DMS79 treated with DMSO at 0.1 percent for 48 hours (cell line): Measurements from ENCODE around the gene BPI.
"Not testable (repeated sequence)": the region's sequence is repeated elsewhere in the genome, so short reads cannot be mapped to it uniquely, and the experiment has no call there.

ENCODE experiments used
- DNase-seq: peaks from one replicate; lab custom pipeline; 2025; lab: John Stamatoyannopoulos, UW

The BPI gene

DNA sequence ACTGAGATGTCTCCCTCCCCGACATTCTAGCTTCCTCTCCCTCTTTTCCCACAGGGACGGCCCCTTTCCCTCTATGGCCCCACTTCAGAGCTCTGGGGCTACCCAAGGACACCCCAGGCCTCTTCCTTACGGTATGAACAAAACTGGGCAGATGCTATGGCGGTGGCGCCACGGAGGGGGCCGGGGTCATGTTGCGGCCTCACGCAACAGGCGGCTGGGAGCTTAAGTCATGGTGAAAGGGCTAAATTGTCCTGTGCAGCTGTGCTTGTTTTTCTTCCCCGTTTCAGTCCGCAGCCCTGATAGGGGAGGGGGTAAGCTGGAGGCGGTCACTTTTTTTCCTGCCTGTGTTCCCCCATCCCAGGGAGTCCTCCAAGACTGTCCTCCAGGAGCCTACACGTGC is 25.8 kb upstream of the BPI start:
- no peak for DNase-seq

DNA sequence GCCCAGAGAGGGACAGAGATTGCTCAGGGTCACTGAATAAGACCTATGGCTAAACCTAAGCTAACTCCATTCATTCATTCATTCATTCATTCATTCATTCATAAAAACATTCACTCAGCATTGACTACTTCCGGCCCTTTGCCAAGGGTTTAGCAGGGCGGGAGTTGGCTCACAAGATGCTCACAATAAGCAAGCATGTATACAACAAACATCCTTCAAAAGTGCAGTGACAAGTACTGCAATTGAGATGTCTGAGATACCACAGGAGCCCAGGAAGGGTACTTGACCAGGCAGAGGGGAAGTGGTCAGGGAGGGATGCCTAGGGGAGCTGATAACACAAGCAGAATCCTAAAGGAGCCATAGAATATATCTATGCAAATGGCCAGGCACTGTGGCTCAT is 25.2 kb upstream of the BPI start:
- DNase-seq: no peak

DNA sequence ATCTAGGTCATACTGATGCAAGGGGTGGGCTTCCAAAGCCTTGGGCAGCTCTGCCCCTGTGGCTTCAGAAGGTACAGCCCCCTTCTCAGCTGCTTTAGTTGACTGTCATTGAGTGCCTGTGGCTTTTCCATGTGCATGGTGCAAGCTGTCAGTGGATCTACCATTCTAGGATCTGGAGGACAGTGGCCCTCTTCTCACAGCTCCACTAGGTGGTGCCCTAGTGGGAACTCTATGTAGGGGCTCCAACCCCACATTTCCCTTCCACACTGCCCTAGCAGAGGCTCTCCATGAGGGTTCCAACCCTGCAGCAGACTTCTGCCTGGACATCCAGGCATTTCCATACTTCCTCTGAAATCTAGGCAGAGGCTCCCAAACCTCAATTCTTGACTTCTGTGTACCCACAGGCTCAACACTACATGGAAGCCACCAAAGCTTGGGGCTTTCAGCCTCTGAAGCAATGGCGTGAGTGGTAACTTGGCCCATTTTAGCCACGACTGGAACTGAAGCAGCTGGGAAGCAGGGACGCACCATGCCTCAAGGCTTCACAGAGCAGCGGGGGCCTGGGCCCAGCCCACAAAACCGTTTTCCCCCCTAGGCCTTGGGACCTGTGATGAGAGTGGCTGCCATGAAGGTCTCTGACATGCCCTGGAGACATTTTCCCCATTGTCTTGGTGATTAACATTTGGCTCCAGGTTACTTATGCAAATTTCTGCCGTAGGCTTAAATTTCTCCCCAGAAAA is 22.6 kb upstream of the BPI start:
- not testable (repeated sequence) for DNase-seq

DNA sequence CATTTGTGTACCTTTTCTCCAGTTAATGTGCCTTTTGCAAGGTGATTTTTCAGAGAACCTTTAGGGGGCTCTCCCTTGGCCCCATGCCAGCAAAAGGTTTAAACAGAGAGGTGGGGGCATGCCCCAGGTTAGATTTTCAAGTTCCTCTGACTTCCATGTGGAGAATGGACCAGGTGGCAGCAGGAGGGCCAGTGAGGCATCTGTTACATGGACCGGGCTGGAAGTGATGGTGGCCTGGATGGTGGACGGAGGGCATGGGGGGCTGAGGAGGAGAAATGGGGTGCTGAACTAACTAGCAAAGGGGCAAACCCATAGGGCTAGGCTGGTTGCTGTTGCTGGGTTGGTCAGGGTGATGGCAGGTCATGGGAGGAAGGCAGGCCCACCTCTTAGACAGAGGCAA is 20.7 kb upstream of the BPI start:
- DNase-seq: no peak

GRCh38 chr20:38284066-38284650 is 19.8 kb upstream of the BPI start:
- not testable (repeated sequence) for DNase-seq

- DNase-seq: no peak
Measured at GRCh38 chr20:38284893-38285444, 19.0 kb upstream of the BPI start.

DNA sequence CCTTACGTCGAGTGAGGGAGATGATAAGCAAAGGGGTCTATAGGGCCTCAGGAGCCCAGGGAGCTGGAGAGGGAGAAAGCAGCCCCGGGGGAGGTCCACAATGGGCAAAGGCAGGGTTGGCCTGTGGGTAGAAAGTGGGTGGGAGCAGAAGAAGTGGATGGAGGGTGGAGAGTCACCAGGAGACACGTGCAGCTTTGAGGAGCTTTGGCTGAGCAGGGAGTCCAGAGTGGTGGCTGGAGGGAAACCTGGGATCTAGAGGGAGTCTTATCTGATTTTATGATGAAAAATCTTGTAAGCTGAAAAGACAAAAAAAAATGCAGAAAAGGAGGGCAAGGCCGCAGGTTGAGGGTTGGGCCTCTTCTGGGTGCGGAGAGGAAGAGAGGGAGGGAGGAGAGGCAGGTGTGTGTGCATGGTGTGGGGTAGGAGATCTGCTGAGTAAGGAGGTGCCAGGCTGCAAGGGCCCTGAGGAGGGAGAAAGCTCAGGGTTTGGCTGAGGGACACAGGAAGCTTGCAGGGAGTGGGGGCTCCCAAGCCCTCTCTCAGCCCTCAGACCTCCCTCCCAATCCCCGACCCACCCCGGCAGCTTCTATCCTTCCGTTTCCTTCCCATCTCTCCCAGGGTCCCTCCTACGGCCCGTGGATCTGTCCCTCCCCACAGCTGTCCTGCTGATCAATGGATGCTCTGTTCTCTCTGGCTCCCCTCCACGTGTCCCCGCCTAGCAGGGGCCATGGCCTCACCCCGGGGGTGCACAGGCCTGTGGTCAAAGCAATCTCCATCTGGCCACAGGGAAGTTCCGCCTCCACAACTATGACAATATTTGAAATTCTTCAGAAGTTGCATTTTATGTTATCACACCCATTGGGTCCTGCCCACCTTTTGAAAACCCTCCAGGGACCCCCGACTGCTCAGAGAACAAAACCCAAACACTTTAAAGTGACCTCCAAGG is 17.1 kb upstream of the BPI start:
- DNase-seq: no peak

DNA sequence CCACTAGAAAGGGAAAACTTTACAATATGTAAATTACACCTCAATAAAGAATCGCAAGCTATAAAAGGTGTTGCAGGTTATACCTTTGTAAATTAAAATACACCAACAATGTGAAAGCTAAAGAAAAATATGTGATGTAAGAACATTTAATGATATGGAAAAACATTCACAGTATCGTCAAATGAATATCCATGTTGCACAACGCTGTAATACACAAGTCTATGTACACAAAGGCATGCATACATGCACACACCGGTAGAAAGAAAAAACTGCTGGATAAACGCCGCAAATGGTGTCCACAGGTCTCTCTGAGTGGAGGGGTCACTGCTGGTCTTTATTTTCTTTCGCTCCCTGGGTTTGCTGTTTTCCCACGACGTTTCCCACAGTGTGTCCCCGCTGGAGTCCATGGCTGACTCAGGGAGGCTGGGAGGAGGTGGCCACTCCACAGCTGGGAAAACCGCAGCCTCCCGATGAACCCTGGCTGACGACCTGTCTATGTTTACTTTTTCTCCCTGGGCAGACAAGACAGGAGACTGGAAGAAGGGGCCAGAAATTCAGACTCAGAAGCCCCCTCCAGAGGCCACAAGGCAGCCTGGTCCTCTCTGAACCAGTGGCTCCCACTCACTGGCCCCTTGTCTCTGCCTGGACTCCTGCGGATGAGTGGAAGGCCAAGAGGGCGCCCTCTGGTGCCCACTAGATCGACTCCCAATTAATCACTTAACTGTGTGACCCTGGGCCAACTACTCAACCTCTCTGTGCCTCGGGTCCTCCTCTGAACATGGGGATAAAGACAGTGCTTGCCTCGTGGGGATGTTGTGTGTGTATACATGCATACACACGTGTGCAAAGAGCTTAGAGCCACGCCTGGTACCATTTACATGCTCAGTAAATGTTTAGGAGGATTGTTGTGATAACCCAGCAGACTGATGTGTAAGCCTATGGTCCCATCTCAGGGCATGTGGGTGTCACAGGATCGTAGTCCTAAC is 12.8 kb upstream of the BPI start:
- DNase-seq: peak; percentile 9

GRCh38 chr20:38291966-38292365 is 12.0 kb upstream of the BPI start:
- DNase-seq: no peak

DNA sequence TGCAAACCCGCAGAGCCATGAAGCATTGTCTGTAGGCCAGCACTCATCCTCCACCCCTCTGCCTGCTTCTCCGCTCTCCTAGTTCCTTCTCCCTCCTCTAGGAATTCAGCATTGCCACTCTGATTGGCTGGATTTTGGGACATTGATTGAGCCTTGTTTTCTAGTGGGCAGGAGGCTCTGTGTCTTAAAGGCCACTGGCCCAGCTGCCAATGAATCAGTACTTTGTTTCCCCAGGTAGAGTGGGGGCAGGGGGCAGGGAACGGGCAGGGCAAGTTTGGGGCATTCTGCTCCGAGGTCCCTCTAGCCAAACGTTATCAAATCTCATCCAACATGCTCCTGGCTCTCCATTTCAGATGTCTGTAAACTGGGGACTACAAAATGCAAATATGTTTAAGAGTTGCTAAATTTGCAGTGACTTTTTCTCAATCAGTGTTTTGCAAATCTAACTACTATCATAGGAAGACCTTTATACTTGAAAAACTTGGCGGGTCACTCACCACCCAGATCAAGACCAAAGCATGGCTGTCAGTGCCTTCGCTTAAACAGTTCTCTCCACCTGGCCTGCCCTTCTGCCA is 10.4 kb upstream of the BPI start:
- no peak for DNase-seq

- no peak for DNase-seq
Measured at GRCh38 chr20:38294076-38294591, 9.8 kb upstream of the BPI start.

GRCh38 chr20:38295811-38296210 is 8.1 kb upstream of the BPI start:
- no peak for DNase-seq

DNA sequence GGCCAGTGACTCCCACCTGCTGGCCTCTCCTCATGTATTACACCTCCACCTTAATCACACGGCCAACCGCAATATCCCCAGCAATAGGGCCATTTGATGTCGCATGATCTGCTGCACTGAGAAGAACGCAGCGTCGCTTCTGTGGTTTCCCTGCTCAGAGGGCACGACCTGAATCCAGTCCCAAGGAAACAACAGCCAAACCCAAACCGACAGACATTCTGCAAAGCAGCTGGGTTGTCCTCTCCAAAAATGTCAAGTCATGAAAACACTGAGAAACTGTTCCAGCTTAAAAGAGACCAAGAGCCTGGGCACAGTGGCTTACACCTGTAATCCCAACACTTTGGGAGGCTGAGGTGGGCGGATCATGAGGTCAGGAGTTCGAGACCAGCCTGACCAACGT is 7.5 kb upstream of the BPI start:
- DNase-seq: no peak

DNA sequence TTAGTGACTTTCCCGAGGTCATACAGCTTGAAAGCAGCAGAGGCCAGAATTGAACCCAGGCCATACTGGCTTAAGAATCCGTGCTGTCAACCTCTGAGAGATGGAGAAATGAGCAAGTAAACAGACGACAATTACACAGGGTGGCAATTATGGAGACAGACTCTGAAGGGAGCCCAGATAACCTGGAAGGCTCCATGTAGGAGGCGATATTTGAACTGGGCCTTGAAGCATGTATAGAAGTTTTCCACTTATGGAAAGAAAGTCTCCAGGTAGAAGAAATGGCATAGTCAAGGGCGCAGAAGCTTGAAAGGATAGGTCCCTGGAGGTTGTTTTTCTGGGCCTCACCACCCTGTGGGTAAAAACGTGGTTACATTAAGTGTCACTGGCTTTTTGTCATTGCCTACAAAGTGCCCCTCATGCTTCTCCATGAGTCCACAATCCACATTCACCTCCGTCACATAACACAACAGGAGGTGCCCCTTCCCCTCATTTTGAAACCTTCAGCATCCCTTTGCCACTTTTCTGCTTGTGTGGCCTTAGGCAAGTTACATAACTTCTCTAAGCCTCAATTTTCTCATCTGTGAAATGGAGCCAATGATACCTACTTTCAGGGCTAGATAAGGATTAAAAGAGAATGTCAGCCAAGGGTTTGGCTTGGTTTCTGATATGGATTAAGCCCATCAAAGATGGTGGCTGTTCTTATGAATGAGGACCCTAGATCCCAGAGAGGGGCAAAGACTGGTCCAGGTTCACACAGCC is 5.9 kb upstream of the BPI start:
- no peak for DNase-seq

GRCh38 chr20:38298768-38299288 is 5.1 kb upstream of the BPI start:
- no peak for DNase-seq

GRCh38 chr20:38299963-38300362 is 4.0 kb upstream of the BPI start:
- DNase-seq: no peak

DNA sequence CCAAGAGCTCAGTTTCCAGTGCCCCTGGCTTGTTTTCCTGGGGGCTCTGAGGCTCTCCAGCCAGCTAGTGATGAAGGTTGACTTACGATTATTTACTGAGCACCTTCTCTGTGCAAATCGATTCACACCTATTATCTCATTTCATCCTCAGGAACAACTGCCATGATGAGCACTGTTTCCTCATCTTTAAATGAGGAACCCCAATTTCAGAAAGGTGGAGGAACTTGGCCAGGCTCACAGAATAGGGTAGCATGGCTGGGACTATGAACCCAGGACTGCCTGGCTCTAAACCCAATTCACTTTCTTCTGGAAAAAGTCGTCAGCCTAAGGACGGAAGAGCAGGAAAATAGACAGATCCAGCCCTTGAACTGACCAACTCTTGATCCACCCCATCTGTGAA is 3.5 kb upstream of the BPI start:
- DNase-seq: no peak

GRCh38 chr20:38301309-38301708 is 2.6 kb upstream of the BPI start:
- DNase-seq: no peak

DNA sequence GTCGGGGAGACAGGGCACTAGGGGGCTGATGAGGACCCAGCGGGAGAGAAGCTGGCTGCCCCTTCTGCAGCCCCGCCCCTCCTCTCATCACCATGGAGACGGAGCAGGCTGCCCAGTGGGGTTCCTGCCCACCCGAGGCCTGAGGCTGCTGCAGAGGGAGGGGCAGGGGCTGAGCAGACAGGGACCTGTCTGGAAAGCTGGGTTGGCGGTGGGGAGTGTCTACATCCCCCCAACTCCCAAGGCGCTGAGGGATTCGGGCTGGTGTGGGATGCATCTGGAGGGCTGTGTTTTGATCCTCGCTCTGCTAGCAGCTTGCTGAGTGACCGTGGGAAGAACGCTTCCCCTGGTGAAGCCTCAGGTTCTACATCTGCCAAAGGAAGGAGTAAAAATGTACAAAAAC is 1.2 kb upstream of the BPI start:
- no peak for DNase-seq
